GM23248 (cell line): ENCODE data around the gene ETV6. TPM values are rescaled to one million over a fixed set of nuclear protein-coding genes. Genes with fewer than 3 reads are reported as not detected.

Experiments used
- DNase-seq: peaks from one replicate; pipeline ENCODE4 v3.0.0-alpha.2; 2015
- H2AFZ ChIP-seq: fragments of 200-600 bp; sonication (generic); 2 replicates; pipeline ENCODE4 v1.6.1; 2016; ENCODE audit warnings: antibody characterized with exemption
- H3F3A ChIP-seq: fragments of 200-600 bp; sonication (generic); 2 replicates; pipeline ENCODE4 v1.6.1; 2016; ENCODE audit warnings: mild to moderate bottlenecking, antibody characterized with exemption, mixed run types; ENCODE audit not compliant: insufficient read depth
- H3K27ac ChIP-seq: fragments of 200-600 bp; sonication (generic); 2 replicates; pipeline ENCODE4 v1.5.1; 2016; ENCODE audit warnings: mild to moderate bottlenecking
- H3K27me3 ChIP-seq: fragments of 200-600 bp; sonication (generic); replicated peaks from 2 replicates; pipeline ENCODE4 v1.6.1; 2016; ENCODE audit warnings: mild to moderate bottlenecking; ENCODE audit not compliant: insufficient read depth
- H3K36me3 ChIP-seq: fragments of 200-600 bp; sonication (generic); 2 replicates; pipeline ENCODE4 v1.6.1; 2016; ENCODE audit warnings: low read depth, mild to moderate bottlenecking
- H3K4me1 ChIP-seq: fragments of 200-600 bp; sonication (generic); 2 replicates; pipeline ENCODE4 v1.6.1; 2016; ENCODE audit warnings: mild to moderate bottlenecking; ENCODE audit not compliant: insufficient read depth
- H3K4me2 ChIP-seq: fragments of 200-600 bp; sonication (generic); one replicate; pipeline ENCODE4 v1.6.1; 2016; ENCODE audit warnings: mild to moderate bottlenecking; ENCODE audit not compliant: unreplicated experiment
- H3K4me3 ChIP-seq: fragments of 200-600 bp; sonication (generic); 2 replicates; pipeline ENCODE4 v1.5.1; 2016; ENCODE audit warnings: mild to moderate bottlenecking
- H3K79me2 ChIP-seq: fragments of 200-600 bp; sonication (generic); 2 replicates; pipeline ENCODE4 v1.6.1; 2016; ENCODE audit warnings: mild to moderate bottlenecking; ENCODE audit not compliant: insufficient read depth
- H3K9ac ChIP-seq: fragments of 200-600 bp; sonication (generic); 2 replicates; pipeline ENCODE4 v1.6.1; 2016; ENCODE audit warnings: mild to moderate bottlenecking
- H3K9me2 ChIP-seq: fragments of 200-600 bp; sonication (generic); 2 replicates; pipeline ENCODE4 v1.6.1; 2016; ENCODE audit warnings: mixed run types, mild to moderate bottlenecking, moderate library complexity; ENCODE audit not compliant: insufficient read depth
- H3K9me3 ChIP-seq: fragments of 200-600 bp; sonication (generic); one replicate; pipeline ENCODE4 v1.6.1; 2017; ENCODE audit warnings: low read depth
- H4K20me1 ChIP-seq: fragments of 200-600 bp; sonication (generic); 2 replicates; pipeline ENCODE4 v1.6.0; 2016; ENCODE audit not compliant: insufficient read depth
- EZH2 ChIP-seq: fragments of 200-600 bp; sonication (generic); IDR thresholded peaks from 2 replicates; pipeline ENCODE4 v1.6.1; 2018; ENCODE audit warnings: antibody characterized with exemption, mild to moderate bottlenecking; ENCODE audit not compliant: insufficient read depth, poor library complexity, severe bottlenecking
- EZH2phosphoT487 ChIP-seq: fragments of 200-600 bp; sonication (generic); IDR thresholded peaks from 2 replicates; pipeline ENCODE4 v1.6.1; 2018; ENCODE audit warnings: antibody characterized with exemption, moderate library complexity, mild to moderate bottlenecking, low read depth; ENCODE audit not compliant: insufficient read depth
- WGBS, 2 experiments: methylation state at CpG; one replicate each; pipeline ENCODE4 v1.1.6; 2015 to 2017; ENCODE audit warnings: low lambda C conversion rate in 2 of 2, low coverage in 1 of 2; ENCODE audit errors: missing lambda C conversion rate in 2 of 2; 5-methylcytosine and 5-hydroxymethylcytosine counted together
- in situ Hi-C: fragments of 300-500 bp; cut with MboI; formaldehyde crosslinking; loops from 2 replicates; pipeline ENCODE4 v1.15.0; 2020
- polyA plus RNA-seq: library from polyadenylated mRNA; unstranded; fragments of >200 nt; fragmentation: Nextera tagmentation; extraction: Ambion mirVana; gene quantifications from 2 replicates; pipeline ENCODE4 v1.2.1, GENCODE V29; 2016
- total RNA-seq: library from RNA; depleted of rRNA; stranded (reverse); fragments of >200 nt; shearing (Covaris generic); gene quantifications from 2 replicates; pipeline ENCODE4 v1.2.3, GENCODE V29; 2014

The ETV6 gene
- total and polyA plus RNA-seq, 2 experiments from 2014 or later, result 2.5 to 10.4 TPM

GRCh38 chr12:11923067-11923466, 273.6 kb downstream of the ETV6 start:
- Histone ChIP-seq H3F3A (no peaks in the 10 kb centered on the region), H2AFZ (no peak overlapping the region), H3K27me3 (peaks cover 23% of the 10 kb centered on the region), H3K4me1 (no peaks in the 10 kb centered on the region), H3K27ac (no peak overlapping the region), H3K79me2 (no peaks in the 10 kb centered on the region), H3K36me3 (no peaks in the 10 kb centered on the region), H3K4me2 (no peak overlapping the region), H3K9ac (no peak overlapping the region), H3K9me2 (no peaks in the 10 kb centered on the region), H3K9me3 (no peaks in the 10 kb centered on the region), H3K4me3 (no peak overlapping the region), H4K20me1 (no peaks in the 10 kb centered on the region)
- TF ChIP-seq EZH2 (no peak), EZH2phosphoT487 (no peak)
- WGBS, 2 experiments, result 46 to 56% methylated on average over 3 of the region's 3 CpGs
- in situ Hi-C loops, result no loop called here
- no peak for DNase-seq

GRCh38 chr12:11927286-11927935, 277.9 kb downstream of the ETV6 start:
- no peaks in the 10 kb centered on the region for H3K36me3 ChIP-seq
- H3K4me3 ChIP-seq, result no peak overlapping the region
- no peaks in the 10 kb centered on the region for H3K9me2 ChIP-seq
- no peak overlapping the region for H3K9ac ChIP-seq
- DNase-seq, result no peak
- in situ Hi-C loops, result no loop called here
- H3F3A ChIP-seq, result no peaks in the 10 kb centered on the region
- H3K27ac ChIP-seq, result no peak overlapping the region
- H2AFZ ChIP-seq, result no peak overlapping the region
- H4K20me1 ChIP-seq, result no peaks in the 10 kb centered on the region
- no peaks in the 10 kb centered on the region for H3K4me1 ChIP-seq
- TF ChIP-seq EZH2, result no peak
- no peak for TF ChIP-seq EZH2phosphoT487
- H3K79me2 ChIP-seq, result no peaks in the 10 kb centered on the region
- 66 to 70% methylated on average over 14 to 15 of the region's 15 CpGs for WGBS, 2 experiments
- no peak overlapping the region for H3K4me2 ChIP-seq
- no peaks in the 10 kb centered on the region for H3K9me3 ChIP-seq
- 0 out of 2 replicates have a peak, but pooled peaks cover 6% of the 10 kb centered on the region for H3K27me3 ChIP-seq

GRCh38 chr12:11929714-11930113, 280.2 kb downstream of the ETV6 start:
- no peaks in the 10 kb centered on the region for H4K20me1 ChIP-seq
- H3K27ac ChIP-seq, result no peak overlapping the region
- no peaks in the 10 kb centered on the region for H3K9me3 ChIP-seq
- no peak overlapping the region for H3K4me3 ChIP-seq
- no peak overlapping the region for H2AFZ ChIP-seq
- H3K4me1 ChIP-seq, result no peaks in the 10 kb centered on the region
- no peak overlapping the region for H3K4me2 ChIP-seq
- H3F3A ChIP-seq, result no peaks in the 10 kb centered on the region
- H3K27me3 ChIP-seq, result 0 out of 2 replicates have a peak, but pooled peaks cover 4% of the 10 kb centered on the region
- no peaks in the 10 kb centered on the region for H3K79me2 ChIP-seq
- no peaks in the 10 kb centered on the region for H3K9me2 ChIP-seq
- H3K9ac ChIP-seq, result no peak overlapping the region
- in situ Hi-C loops, result no loop called here
- TF ChIP-seq EZH2phosphoT487 (no peak), EZH2 (no peak)
- H3K36me3 ChIP-seq, result no peaks in the 10 kb centered on the region
- DNase-seq, result no peak
- 57 to 66% methylated on average over 3 of the region's 3 CpGs for WGBS, 2 experiments

- H3K27ac ChIP-seq, result no peak overlapping the region
- no peak overlapping the region for H3K9ac ChIP-seq
- no peaks in the 10 kb centered on the region for H4K20me1 ChIP-seq
- peaks cover 17% of the 10 kb centered on the region for H3K4me1 ChIP-seq
- in situ Hi-C loops, result no loop called here
- H3K27me3 ChIP-seq, result no peaks in the 10 kb centered on the region
- WGBS, 2 experiments, result 80 to 88% methylated on average over 4 of the region's 4 CpGs
- no peaks in the 10 kb centered on the region for H3K79me2 ChIP-seq
- H2AFZ ChIP-seq, result no peak overlapping the region
- no peaks in the 10 kb centered on the region for H3K9me3 ChIP-seq
- TF ChIP-seq EZH2, result no peak
- no peaks in the 10 kb centered on the region for H3K36me3 ChIP-seq
- H3F3A ChIP-seq, result peaks cover 22% of the 10 kb centered on the region
- no peak overlapping the region for H3K4me2 ChIP-seq
- H3K9me2 ChIP-seq, result no peaks in the 10 kb centered on the region
- no peak overlapping the region for H3K4me3 ChIP-seq
- DNase-seq, result no peak
Measured at GRCh38 chr12:11939223-11939622, 289.7 kb downstream of the ETV6 start.
